Testis (tissue), 2 donors: ENCODE data around the gene MACROD2.

Source experiments
- CTCF ChIP-seq, 3 experiments: fragments of 450-650 bp in 2 of 3; fragments of 200-600 bp in 1 of 3; sonication (generic) in 1 of 3; IDR thresholded peaks; one replicate each; pipeline ENCODE4 v1.5.1; 2016 to 2019; ENCODE audit warnings: antibody characterized with exemption in 3 of 3, mild to moderate bottlenecking in 2 of 3, moderate library complexity in 1 of 3
- POLR2A ChIP-seq: fragments of 450-650 bp; IDR thresholded peaks from one replicate; pipeline ENCODE4 v1.6.1; 2017; ENCODE audit warnings: antibody characterized with exemption, mild to moderate bottlenecking, moderate library complexity

- TF ChIP-seq CTCF (IDR thresholded peaks at IDR 0.05) (no peak), POLR2A (no peak)
These were observed 1490.2 kb downstream of the MACROD2 start for GRCh38 chr20:15485519-15485918.
